ENCODE results near the gene TTC13. TPM values are rescaled to one million over a fixed set of nuclear protein-coding genes. Genes with fewer than 3 reads are reported as not detected.

Gene TTC13
- total RNA-seq, 1 donor from 2014 or later, result 15.5 TPM

DNA sequence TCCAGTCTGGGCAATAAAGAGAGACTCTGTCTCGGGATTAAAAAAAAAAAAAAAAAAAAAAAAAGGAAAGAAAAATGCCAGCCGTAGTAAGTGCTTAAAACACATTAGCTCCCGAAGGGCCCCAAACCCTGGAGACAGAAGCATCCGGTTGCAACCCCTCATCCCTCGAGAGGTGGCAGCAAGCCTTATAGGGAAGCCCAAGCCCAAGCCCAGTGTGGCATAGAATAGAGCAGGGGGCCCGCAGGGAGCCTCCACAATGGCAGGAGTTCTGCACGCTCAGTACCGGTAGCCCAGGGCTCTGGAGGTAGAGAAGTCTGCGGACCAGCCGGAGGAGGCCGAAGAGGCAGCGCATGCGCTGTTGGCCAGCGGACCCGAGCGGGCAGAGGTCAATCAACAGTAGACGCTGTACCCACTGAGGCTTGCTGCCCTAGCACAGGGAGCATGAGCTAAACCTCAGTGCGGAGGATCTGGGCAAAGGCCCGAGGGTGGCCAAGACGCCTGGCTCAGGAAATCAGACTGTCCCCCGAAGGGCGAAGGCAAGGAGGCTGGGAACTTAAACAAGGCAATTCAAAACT, 76.2 kb downstream of the TTC13 start:
- no peak overlapping the region for H3K27ac Mint-ChIP-seq

DNA sequence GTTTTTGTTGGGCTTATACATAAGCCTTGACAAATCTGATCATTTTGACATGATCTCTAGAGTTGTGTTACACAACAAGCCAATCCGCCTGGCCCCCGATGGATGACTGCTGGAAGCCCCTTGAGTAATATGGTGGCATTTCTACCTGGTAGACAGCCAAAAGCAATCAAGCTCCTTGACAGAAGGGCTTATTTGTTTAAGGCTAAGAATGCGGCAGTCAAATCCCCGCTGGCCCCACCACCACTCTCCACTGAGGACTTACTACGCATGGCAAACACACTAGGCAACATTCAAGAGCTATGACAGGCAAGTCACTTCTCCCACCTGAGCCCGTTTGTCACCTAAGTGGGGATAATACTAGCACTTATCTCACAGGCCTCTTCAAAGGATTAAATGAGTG, 77.0 kb downstream of the TTC13 start:
- DNase-seq (ENCODE audit: low spot score in 2 of 2, unreplicated experiment in 2 of 2), result no peak
- peaks cover 36% of the 10 kb centered on the region for H3K4me1 Mint-ChIP-seq
- no peaks in the 10 kb centered on the region for H3K9me3 Mint-ChIP-seq
- no peaks in the 10 kb centered on the region for H3K27me3 Mint-ChIP-seq (ENCODE audit: low read depth)
- H3K4me3 Mint-ChIP-seq, result no peak overlapping the region
- peaks cover 13% of the 10 kb centered on the region for H3K36me3 Mint-ChIP-seq
- H3K27ac Mint-ChIP-seq, result peak overlapping the region; percentile 91
- TF ChIP-seq, protein P1, sequence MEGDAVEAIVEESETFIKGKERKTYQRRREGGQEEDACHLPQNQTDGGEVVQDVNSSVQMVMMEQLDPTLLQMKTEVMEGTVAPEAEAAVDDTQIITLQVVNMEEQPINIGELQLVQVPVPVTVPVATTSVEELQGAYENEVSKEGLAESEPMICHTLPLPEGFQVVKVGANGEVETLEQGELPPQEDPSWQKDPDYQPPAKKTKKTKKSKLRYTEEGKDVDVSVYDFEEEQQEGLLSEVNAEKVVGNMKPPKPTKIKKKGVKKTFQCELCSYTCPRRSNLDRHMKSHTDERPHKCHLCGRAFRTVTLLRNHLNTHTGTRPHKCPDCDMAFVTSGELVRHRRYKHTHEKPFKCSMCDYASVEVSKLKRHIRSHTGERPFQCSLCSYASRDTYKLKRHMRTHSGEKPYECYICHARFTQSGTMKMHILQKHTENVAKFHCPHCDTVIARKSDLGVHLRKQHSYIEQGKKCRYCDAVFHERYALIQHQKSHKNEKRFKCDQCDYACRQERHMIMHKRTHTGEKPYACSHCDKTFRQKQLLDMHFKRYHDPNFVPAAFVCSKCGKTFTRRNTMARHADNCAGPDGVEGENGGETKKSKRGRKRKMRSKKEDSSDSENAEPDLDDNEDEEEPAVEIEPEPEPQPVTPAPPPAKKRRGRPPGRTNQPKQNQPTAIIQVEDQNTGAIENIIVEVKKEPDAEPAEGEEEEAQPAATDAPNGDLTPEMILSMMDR (IDR thresholded peaks at IDR 0.05; ENCODE audit: unreplicated experiment), result no peak

More for the DNA sequence above, 76.2 kb downstream of the TTC13 start:
- H3K9me3 Mint-ChIP-seq, result no peaks in the 10 kb centered on the region
- TF ChIP-seq, protein P1 (IDR thresholded peaks at IDR 0.05; ENCODE audit: unreplicated experiment), result no peak
- H3K36me3 Mint-ChIP-seq, result peaks cover 15% of the 10 kb centered on the region
- H3K4me3 Mint-ChIP-seq, result no peak overlapping the region
- H3K4me1 Mint-ChIP-seq, result peaks cover 38% of the 10 kb centered on the region
- no peaks in the 10 kb centered on the region for H3K27me3 Mint-ChIP-seq (ENCODE audit: low read depth)
- DNase-seq (ENCODE audit: low spot score in 2 of 2, unreplicated experiment in 2 of 2), result no peak

DNA sequence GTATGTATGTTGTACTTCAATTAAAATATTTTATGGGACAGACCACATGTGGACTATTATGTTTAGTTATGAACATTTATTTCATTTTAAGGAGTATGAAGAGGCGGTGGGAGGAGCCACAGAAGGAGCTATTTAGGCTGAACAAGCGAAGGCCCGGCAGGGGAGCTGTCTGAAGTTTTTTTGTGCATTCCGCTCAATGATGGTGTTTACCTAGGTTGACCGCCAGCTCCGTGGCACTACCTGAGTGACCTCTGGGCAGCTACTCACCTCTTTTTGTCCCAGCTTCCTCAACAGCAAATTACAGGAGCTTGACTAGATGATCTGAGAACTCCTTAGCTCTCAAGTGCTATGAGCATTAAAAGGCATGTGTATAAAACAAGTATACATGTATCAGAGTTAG, 77.7 kb downstream of the TTC13 start:
- DNase-seq (ENCODE audit: low spot score in 2 of 2, unreplicated experiment in 2 of 2), result no peak
- Mint-ChIP-seq H3K36me3 (peaks cover 12% of the 10 kb centered on the region), H3K9me3 (no peaks in the 10 kb centered on the region), H3K27ac (peak overlapping the region; percentile 91), H3K4me1 (peaks cover 34% of the 10 kb centered on the region), H3K4me3 (no peak overlapping the region), H3K27me3 (ENCODE audit: low read depth) (no peaks in the 10 kb centered on the region)
- TF ChIP-seq, protein P1 (IDR thresholded peaks at IDR 0.05; ENCODE audit: unreplicated experiment), result no peak

DNA sequence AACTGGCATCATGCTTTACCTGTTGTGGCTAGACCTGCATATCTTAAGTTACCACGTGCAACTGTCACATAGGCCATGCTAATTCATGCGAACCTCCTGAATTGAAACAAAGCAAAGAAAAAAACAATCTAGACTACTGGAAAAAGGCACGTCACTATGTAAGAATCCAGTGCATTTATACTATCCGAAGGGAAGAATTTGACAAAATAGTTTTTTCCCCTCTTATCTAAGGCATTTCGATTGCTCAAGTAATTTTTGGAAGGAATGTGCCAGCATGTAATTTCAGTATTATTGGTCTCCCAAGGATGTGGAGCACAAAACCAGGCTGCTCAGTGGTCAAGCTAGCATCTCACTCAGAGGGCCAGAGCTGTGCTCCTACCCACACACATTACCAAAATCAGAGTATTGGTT, 78.8 kb downstream of the TTC13 start:
- Mint-ChIP-seq H3K9me3 (no peaks in the 10 kb centered on the region), H3K27ac (peak overlapping the region; percentile 99), H3K36me3 (peaks cover 8% of the 10 kb centered on the region), H3K27me3 (ENCODE audit: low read depth) (no peaks in the 10 kb centered on the region), H3K4me3 (no peak overlapping the region), H3K4me1 (peaks cover 26% of the 10 kb centered on the region)
- TF ChIP-seq, protein P1 (IDR thresholded peaks at IDR 0.05; ENCODE audit: unreplicated experiment), result no peak
- DNase-seq (ENCODE audit: low spot score in 2 of 2, unreplicated experiment in 2 of 2), result no peak

DNA sequence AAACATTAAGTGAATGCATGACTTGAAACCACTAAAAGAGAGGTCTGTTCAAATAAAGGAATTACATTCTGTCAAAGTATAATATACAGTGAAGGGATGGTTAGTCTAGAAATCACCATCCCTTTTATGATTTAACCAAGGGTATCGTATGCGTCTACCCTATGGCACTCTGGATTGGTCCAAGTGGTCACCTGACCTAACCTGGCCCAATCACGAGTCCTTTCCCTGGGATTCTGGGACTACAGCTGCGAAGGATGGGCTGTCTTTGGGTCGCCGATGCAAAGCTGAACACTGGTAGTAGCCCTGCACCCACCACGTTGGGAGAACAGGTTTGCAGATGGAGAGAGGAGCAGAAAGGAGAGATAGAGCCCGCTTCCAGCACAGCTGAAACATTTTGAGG, 79.9 kb downstream of the TTC13 start:
- TF ChIP-seq, protein P1 (IDR thresholded peaks at IDR 0.05; ENCODE audit: unreplicated experiment), result no peak
- Mint-ChIP-seq H3K4me3 (no peak overlapping the region), H3K27ac (peak overlapping the region; percentile 86), H3K36me3 (peaks cover 3% of the 10 kb centered on the region), H3K9me3 (no peaks in the 10 kb centered on the region), H3K4me1 (peaks cover 35% of the 10 kb centered on the region), H3K27me3 (ENCODE audit: low read depth) (no peaks in the 10 kb centered on the region)
- no peak for DNase-seq (ENCODE audit: low spot score in 2 of 2, unreplicated experiment in 2 of 2)

DNA sequence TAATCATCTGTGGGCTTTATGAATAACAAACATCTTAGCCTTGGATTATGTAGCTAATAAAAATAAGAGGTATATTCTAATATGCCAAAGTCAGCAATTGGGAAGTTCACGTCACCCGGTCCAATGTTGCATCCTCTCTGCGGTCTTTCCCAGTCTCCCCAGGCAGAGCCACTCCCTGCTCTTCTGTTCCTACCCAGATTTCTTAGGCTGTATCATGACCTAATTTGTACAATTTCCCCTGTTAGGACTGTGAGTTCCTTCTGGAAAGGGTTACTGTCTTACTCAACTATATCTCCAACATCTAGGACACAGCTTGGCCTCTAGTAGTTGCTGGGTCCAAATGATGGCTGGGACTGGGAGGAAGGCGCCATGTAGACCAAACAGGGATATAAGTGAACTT, 80.5 kb downstream of the TTC13 start:
- no peaks in the 10 kb centered on the region for H3K36me3 Mint-ChIP-seq
- H3K4me3 Mint-ChIP-seq, result no peak overlapping the region
- H3K27ac Mint-ChIP-seq, result no peak overlapping the region

More for the DNA sequence above, 80.5 kb downstream of the TTC13 start:
- TF ChIP-seq, protein P1 (IDR thresholded peaks at IDR 0.05; ENCODE audit: unreplicated experiment), result no peak
- Mint-ChIP-seq H3K27me3 (ENCODE audit: low read depth) (no peaks in the 10 kb centered on the region), H3K9me3 (no peaks in the 10 kb centered on the region), H3K4me1 (peaks cover 35% of the 10 kb centered on the region)
- no peak for DNase-seq (ENCODE audit: low spot score in 2 of 2, unreplicated experiment in 2 of 2)

All from mesothelial cell of epicardium (in vitro differentiated cells).